Measurements from ENCODE around the gene FOXP1.

FOXP1 gene

GRCh38 chr3:71258116-71258515 is 325.4 kb downstream of the FOXP1 start:
- TF ChIP-seq CTCF (IDR thresholded peaks at IDR 0.05; ENCODE audit: insufficient read depth, low read length, poor library complexity, severe bottlenecking) = no peak
- no peaks in the 10 kb centered on the region for H3K36me3 ChIP-seq (ENCODE audit: control insufficient read depth, insufficient read depth, low read length)
- H3K27me3 ChIP-seq (replicated peaks; ENCODE audit: control insufficient read depth, insufficient read depth, low read length) = no peaks in the 10 kb centered on the region; the same call in 1 of the 2 replicates
- no peak overlapping the region for H3K4me3 ChIP-seq (replicated peaks; ENCODE audit: low read depth, low read length)
- no peak for DNase-seq (ENCODE audit: extremely low read depth, insufficient read length)

GRCh38 chr3:71255498-71255897 is 328.0 kb downstream of the FOXP1 start:
- DNase-seq (ENCODE audit: extremely low read depth, insufficient read length) = no peak
- TF ChIP-seq CTCF (IDR thresholded peaks at IDR 0.05; ENCODE audit: insufficient read depth, low read length, poor library complexity, severe bottlenecking) = no peak
- Histone ChIP-seq H3K36me3 (ENCODE audit: control insufficient read depth, insufficient read depth, low read length) (no peaks in the 10 kb centered on the region), H3K27me3 (replicated peaks; ENCODE audit: control insufficient read depth, insufficient read depth, low read length) (no peaks in the 10 kb centered on the region; the same call in none of the 2 replicates), H3K4me3 (replicated peaks; ENCODE audit: low read depth, low read length) (no peak overlapping the region)

DNA sequence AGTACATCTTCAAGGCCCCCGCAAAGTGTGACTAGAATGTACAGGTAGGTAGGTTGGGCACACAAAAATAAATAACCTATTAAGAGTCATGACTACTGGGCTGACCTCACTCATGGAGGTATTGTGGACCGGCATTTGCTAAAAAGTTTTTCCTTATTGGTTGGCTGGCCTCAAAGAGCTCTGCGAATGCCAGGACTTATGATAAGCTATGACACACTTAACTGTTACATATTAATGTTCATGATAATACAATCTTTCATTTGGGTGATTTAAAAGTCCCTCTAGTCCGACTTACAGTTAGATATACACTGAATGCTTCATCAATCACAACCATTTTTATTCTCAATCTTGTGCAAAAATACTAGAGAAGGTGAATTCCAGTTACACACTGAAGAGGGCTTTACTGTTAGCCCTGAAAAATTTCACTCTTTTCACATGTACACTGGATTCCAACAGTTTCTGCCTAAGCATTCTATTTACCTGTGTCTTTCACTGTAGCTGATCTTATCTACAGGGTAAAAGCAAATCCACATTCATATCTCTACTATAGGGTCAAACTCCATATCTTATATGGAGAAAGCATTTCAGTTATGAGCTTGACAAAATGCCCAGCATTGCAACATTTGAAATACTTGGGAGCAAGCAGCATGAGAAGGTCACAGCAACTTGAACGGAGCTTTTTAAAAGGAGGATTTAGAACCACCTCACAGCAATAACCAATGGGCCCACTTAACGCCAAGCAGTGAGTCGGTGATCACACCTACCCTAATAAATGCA is 329.1 kb downstream of the FOXP1 start:
- no peak for TF ChIP-seq CTCF (IDR thresholded peaks at IDR 0.05; ENCODE audit: insufficient read depth, low read length, poor library complexity, severe bottlenecking)
- DNase-seq (ENCODE audit: extremely low read depth, insufficient read length) = no peak
- H3K4me3 ChIP-seq (replicated peaks; ENCODE audit: low read depth, low read length) = no peak overlapping the region

DNA sequence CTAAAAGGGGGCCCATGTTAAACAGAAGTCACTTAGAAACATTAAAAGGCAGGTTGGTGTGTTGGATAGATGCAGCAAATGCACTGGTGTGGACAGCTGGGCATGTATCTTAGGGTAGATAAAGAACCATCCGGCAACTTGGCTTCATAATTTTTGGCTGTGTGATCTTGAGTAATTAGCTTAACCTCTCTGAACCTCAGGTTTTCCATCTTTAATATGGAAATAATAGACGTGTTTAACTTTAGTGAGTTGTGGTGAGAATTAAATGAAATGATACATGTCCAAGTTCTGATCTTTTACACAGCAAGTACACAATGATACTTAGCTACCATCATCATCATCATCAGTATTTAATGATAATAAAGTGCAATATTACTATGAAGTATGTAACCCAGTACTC is 330.4 kb downstream of the FOXP1 start:
- no peak overlapping the region for H3K4me3 ChIP-seq (replicated peaks; ENCODE audit: low read depth, low read length)
- no peaks in the 10 kb centered on the region for H3K36me3 ChIP-seq (ENCODE audit: control insufficient read depth, insufficient read depth, low read length)
- no peak for TF ChIP-seq CTCF (IDR thresholded peaks at IDR 0.05; ENCODE audit: insufficient read depth, low read length, poor library complexity, severe bottlenecking)
- H3K27me3 ChIP-seq (replicated peaks; ENCODE audit: control insufficient read depth, insufficient read depth, low read length) = no peaks in the 10 kb centered on the region; the same call in 1 of the 2 replicates
- DNase-seq (ENCODE audit: extremely low read depth, insufficient read length) = no peak

More for the DNA sequence above, 329.1 kb downstream of the FOXP1 start:
- no peaks in the 10 kb centered on the region for H3K36me3 ChIP-seq (ENCODE audit: control insufficient read depth, insufficient read depth, low read length)
- H3K27me3 ChIP-seq (replicated peaks; ENCODE audit: control insufficient read depth, insufficient read depth, low read length) = no peaks in the 10 kb centered on the region; the same call in none of the 2 replicates

GRCh38 chr3:71252466-71252865 is 331.1 kb downstream of the FOXP1 start:
- no peak overlapping the region for H3K4me3 ChIP-seq (replicated peaks; ENCODE audit: low read depth, low read length)
- no peak for DNase-seq (ENCODE audit: extremely low read depth, insufficient read length)
- H3K36me3 ChIP-seq (ENCODE audit: control insufficient read depth, insufficient read depth, low read length) = no peaks in the 10 kb centered on the region
- no peak for TF ChIP-seq CTCF (IDR thresholded peaks at IDR 0.05; ENCODE audit: insufficient read depth, low read length, poor library complexity, severe bottlenecking)
- no peaks in the 10 kb centered on the region; the same call in 1 of the 2 replicates for H3K27me3 ChIP-seq (replicated peaks; ENCODE audit: control insufficient read depth, insufficient read depth, low read length)
